ENCODE measurements around the gene CREB3L2.

CREB3L2 gene

GRCh38 chr7:137986252-137987017 lies 15.5 kb downstream of the CREB3L2 start:
- H3K27me3 ChIP-seq (ENCODE audit: low read length): no peaks in the 10 kb centered on the region
- H3K9ac ChIP-seq (ENCODE audit: low read length): no peak overlapping the region
- H3K4me3 ChIP-seq (ENCODE audit: insufficient read depth, low read length, poor library complexity, severe bottlenecking): no peak overlapping the region
- H3K4me2 ChIP-seq (ENCODE audit: low read depth, low read length, poor library complexity, severe bottlenecking): no peak overlapping the region
- no peaks in the 10 kb centered on the region for H3K36me3 ChIP-seq (ENCODE audit: low read length)
- H2AFZ ChIP-seq (ENCODE audit: low read depth, low read length, severe bottlenecking): no peak overlapping the region
- H3F3A ChIP-seq (ENCODE audit: insufficient read depth): no peaks in the 10 kb centered on the region
- no peaks in the 10 kb centered on the region for H4K20me1 ChIP-seq (ENCODE audit: low read depth, low read length)
- no peaks in the 10 kb centered on the region for H3K79me2 ChIP-seq (ENCODE audit: insufficient read depth, low read length)
- no peaks in the 10 kb centered on the region for H3K9me2 ChIP-seq (replicated peaks; ENCODE audit: insufficient read depth, low read length)
- H3K27ac ChIP-seq (ENCODE audit: low read depth, low read length): no peak overlapping the region
- TF ChIP-seq EZH2phosphoT487 (conservative IDR thresholded peaks at IDR 0.05; ENCODE audit: low read length): no peak
- TF ChIP-seq, protein P1, sequence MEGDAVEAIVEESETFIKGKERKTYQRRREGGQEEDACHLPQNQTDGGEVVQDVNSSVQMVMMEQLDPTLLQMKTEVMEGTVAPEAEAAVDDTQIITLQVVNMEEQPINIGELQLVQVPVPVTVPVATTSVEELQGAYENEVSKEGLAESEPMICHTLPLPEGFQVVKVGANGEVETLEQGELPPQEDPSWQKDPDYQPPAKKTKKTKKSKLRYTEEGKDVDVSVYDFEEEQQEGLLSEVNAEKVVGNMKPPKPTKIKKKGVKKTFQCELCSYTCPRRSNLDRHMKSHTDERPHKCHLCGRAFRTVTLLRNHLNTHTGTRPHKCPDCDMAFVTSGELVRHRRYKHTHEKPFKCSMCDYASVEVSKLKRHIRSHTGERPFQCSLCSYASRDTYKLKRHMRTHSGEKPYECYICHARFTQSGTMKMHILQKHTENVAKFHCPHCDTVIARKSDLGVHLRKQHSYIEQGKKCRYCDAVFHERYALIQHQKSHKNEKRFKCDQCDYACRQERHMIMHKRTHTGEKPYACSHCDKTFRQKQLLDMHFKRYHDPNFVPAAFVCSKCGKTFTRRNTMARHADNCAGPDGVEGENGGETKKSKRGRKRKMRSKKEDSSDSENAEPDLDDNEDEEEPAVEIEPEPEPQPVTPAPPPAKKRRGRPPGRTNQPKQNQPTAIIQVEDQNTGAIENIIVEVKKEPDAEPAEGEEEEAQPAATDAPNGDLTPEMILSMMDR (IDR thresholded peaks at IDR 0.05; ENCODE audit: insufficient read depth, low read length, poor library complexity, severe bottlenecking): no peak
- no peaks in the 10 kb centered on the region for H3K9me3 ChIP-seq (ENCODE audit: insufficient read depth, low read length)

DNA sequence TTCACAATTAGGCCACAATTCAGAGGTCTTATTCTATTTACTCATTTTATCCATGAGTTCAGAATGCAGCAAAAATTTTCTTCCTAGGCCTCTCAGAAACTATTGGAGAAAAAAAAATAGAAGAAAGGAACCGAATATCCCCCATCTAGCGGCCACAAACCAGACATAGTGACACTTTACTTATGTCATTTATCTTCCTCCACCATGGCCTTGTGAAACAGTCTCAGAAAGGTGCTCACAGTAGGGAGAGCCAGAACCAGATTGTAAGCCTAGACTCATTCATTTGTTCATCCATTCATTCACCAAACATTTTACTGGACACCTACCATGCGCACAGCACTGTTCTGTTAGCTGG lies 16.0 kb downstream of the CREB3L2 start:
- Histone ChIP-seq H3K79me2 (ENCODE audit: insufficient read depth, low read length) (no peaks in the 10 kb centered on the region), H3K4me2 (ENCODE audit: low read depth, low read length, poor library complexity, severe bottlenecking) (no peak overlapping the region)

GRCh38 chr7:137985253-137985896 lies 16.5 kb downstream of the CREB3L2 start:
- no peaks in the 10 kb centered on the region for H4K20me1 ChIP-seq (ENCODE audit: low read depth, low read length)
- no peaks in the 10 kb centered on the region for H3K36me3 ChIP-seq (ENCODE audit: low read length)
- no peak overlapping the region for H3K4me2 ChIP-seq (ENCODE audit: low read depth, low read length, poor library complexity, severe bottlenecking)
- TF ChIP-seq, protein P1 (IDR thresholded peaks at IDR 0.05; ENCODE audit: insufficient read depth, low read length, poor library complexity, severe bottlenecking): no peak
- no peak for TF ChIP-seq EZH2phosphoT487 (conservative IDR thresholded peaks at IDR 0.05; ENCODE audit: low read length)
- H3K9me2 ChIP-seq (replicated peaks; ENCODE audit: insufficient read depth, low read length): no peaks in the 10 kb centered on the region
- no peak overlapping the region for H3K4me3 ChIP-seq (ENCODE audit: insufficient read depth, low read length, poor library complexity, severe bottlenecking)
- no peak overlapping the region for H2AFZ ChIP-seq (ENCODE audit: low read depth, low read length, severe bottlenecking)
- no peaks in the 10 kb centered on the region for H3F3A ChIP-seq (ENCODE audit: insufficient read depth)
- H3K27me3 ChIP-seq (ENCODE audit: low read length): no peaks in the 10 kb centered on the region
- no peak overlapping the region for H3K9ac ChIP-seq (ENCODE audit: low read length)
- no peak overlapping the region for H3K27ac ChIP-seq (ENCODE audit: low read depth, low read length)
- H3K9me3 ChIP-seq (ENCODE audit: insufficient read depth, low read length): no peaks in the 10 kb centered on the region
- no peaks in the 10 kb centered on the region for H3K79me2 ChIP-seq (ENCODE audit: insufficient read depth, low read length)

More for the DNA sequence above, 16.0 kb downstream of the CREB3L2 start:
- no peaks in the 10 kb centered on the region for H3F3A ChIP-seq (ENCODE audit: insufficient read depth)
- H2AFZ ChIP-seq (ENCODE audit: low read depth, low read length, severe bottlenecking): no peak overlapping the region
- no peaks in the 10 kb centered on the region for H3K9me3 ChIP-seq (ENCODE audit: insufficient read depth, low read length)
- H3K27me3 ChIP-seq (ENCODE audit: low read length): no peaks in the 10 kb centered on the region
- no peaks in the 10 kb centered on the region for H3K36me3 ChIP-seq (ENCODE audit: low read length)
- no peak overlapping the region for H3K9ac ChIP-seq (ENCODE audit: low read length)
- H4K20me1 ChIP-seq (ENCODE audit: low read depth, low read length): no peaks in the 10 kb centered on the region
- no peaks in the 10 kb centered on the region for H3K9me2 ChIP-seq (replicated peaks; ENCODE audit: insufficient read depth, low read length)
- H3K27ac ChIP-seq (ENCODE audit: low read depth, low read length): no peak overlapping the region
- H3K4me3 ChIP-seq (ENCODE audit: insufficient read depth, low read length, poor library complexity, severe bottlenecking): no peak overlapping the region
- TF ChIP-seq EZH2phosphoT487 (conservative IDR thresholded peaks at IDR 0.05; ENCODE audit: low read length): no peak
- TF ChIP-seq, protein P1 (IDR thresholded peaks at IDR 0.05; ENCODE audit: insufficient read depth, low read length, poor library complexity, severe bottlenecking): no peak

Measured in SU-DHL-6 (cell line).